Stimulated activated CD4-positive, alpha-beta T cell treated with anti-CD3 and anti-CD28 coated beads, Interleukin-1b, Interleukin-23, amount 100 ng/mL, for 1 hour (primary cell): ENCODE data around the gene SART1.

Experiments
- DNase-seq, 2 donors: peaks; one replicate each; pipeline ENCODE4 v3.0.0-alpha.2; 2020; ENCODE audit warnings: low read depth in 2 of 2

Gene SART1

GRCh38 chr11:65961267-65962140, at the start of gene SART1:
TSS of gene SART1 (plus strand) at chr11:65961734. CDS start at chr11:65961781, 47 bp downstream.
- peak; percentile 79 to 90 for DNase-seq

GRCh38 chr11:65912845-65913244, 48.7 kb upstream of the SART1 start:
- no peak for DNase-seq

- no peak for DNase-seq
These were observed 46.3 kb upstream of the SART1 start for GRCh38 chr11:65915101-65915820.

GRCh38 chr11:65915821-65916251, 45.7 kb upstream of the SART1 start:
- no peak for DNase-seq

GRCh38 chr11:65916391-65916790, 45.1 kb upstream of the SART1 start:
- DNase-seq, result no peak

GRCh38 chr11:65917077-65917433, 44.5 kb upstream of the SART1 start:
- no peak for DNase-seq

- DNase-seq, result no peak
These were observed 43.9 kb upstream of the SART1 start for GRCh38 chr11:65917434-65918210.

GRCh38 chr11:65918211-65919140, 43.1 kb upstream of the SART1 start, which contains the start of gene C11orf68:
TSS of gene C11orf68 (minus strand) at chr11:65919062. CDS start at chr11:65919031, 31 bp downstream.
- DNase-seq, result peak in 1 of 2 donors; percentile 29

- DNase-seq, result peak; percentile 99
These were observed 42.4 kb upstream of the SART1 start, which contains the start of gene DRAP1 for GRCh38 chr11:65919141-65919572. TSS of gene DRAP1 (plus strand) at chr11:65919426. CDS start at chr11:65919502, 76 bp downstream.

GRCh38 chr11:65919573-65920371, 41.8 kb upstream of the SART1 start:
- DNase-seq, result no peak

GRCh38 chr11:65920372-65920802, 41.1 kb upstream of the SART1 start:
- no peak for DNase-seq

GRCh38 chr11:65921033-65921555, 40.4 kb upstream of the SART1 start:
- no peak for DNase-seq

- no peak for DNase-seq
These were observed 39.7 kb upstream of the SART1 start for GRCh38 chr11:65921876-65922275.

- no peak for DNase-seq
These were observed 39.0 kb upstream of the SART1 start for GRCh38 chr11:65922565-65922964.

GRCh38 chr11:65925397-65925796, 36.1 kb upstream of the SART1 start:
- DNase-seq, result no peak

- peak; percentile 46 to 51 for DNase-seq
These were observed 33.6 kb upstream of the SART1 start for GRCh38 chr11:65927904-65928397.

- DNase-seq, result no peak
These were observed 32.9 kb upstream of the SART1 start for GRCh38 chr11:65928667-65929066.

GRCh38 chr11:65931773-65932557, 29.6 kb upstream of the SART1 start:
- no peak for DNase-seq

- DNase-seq, result no peak
These were observed 29.0 kb upstream of the SART1 start for GRCh38 chr11:65932558-65932919.
